GM12874 (cell line): ENCODE results near the gene DNER.

ENCODE experiments used
- CTCF ChIP-seq: IDR thresholded peaks from 2 replicates; pipeline ENCODE4 v1.5.1; 2011; ENCODE audit warnings: low read depth, mild to moderate bottlenecking, control low read depth, low read length, moderate library complexity; ENCODE audit not compliant: insufficient read depth

DNER gene

GRCh38 chr2:229524799-229525198 is 189.6 kb downstream of the DNER start:
- TF ChIP-seq CTCF, result no peak

- no peak for TF ChIP-seq CTCF
Measured at GRCh38 chr2:229523663-229524062, 190.7 kb downstream of the DNER start.

- TF ChIP-seq CTCF, result no peak
Measured at GRCh38 chr2:229521576-229521975, 192.8 kb downstream of the DNER start.

GRCh38 chr2:229520691-229521096 is 193.7 kb downstream of the DNER start:
- no peak for TF ChIP-seq CTCF

- TF ChIP-seq CTCF, result no peak
Measured at GRCh38 chr2:229519655-229520430, 194.5 kb downstream of the DNER start.

GRCh38 chr2:229514273-229514895 is 200.0 kb downstream of the DNER start:
- no peak for TF ChIP-seq CTCF

- TF ChIP-seq CTCF, result no peak
Measured at GRCh38 chr2:229511524-229511923, 202.8 kb downstream of the DNER start.
